ENCODE results near the gene DTNA.

DNA sequence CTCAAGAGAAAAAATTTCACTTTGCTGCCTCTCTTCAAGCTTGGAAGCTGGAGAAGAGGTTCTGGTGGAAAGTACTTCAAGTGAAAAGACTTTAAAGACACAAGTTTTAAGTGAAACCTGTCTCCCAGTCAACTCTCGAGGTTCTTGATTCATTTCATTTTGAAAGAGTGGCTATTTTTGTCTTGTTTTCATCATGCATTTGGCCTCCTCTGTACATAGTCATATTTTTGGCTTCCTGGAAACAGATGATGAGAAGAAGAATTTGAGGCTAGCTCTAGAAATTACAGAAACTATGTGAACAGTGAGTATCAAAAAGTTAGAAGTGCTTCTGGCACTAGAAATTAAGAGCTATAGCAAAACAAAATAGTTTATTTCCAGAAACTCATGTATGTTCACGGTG is 124.8 kb downstream of the DTNA start:
- TF ChIP-seq, protein P1, sequence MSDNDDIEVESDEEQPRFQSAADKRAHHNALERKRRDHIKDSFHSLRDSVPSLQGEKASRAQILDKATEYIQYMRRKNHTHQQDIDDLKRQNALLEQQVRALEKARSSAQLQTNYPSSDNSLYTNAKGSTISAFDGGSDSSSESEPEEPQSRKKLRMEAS (IDR thresholded peaks at IDR 0.05): no peak
- TF ChIP-seq EGR1 (IDR thresholded peaks at IDR 0.05) (no peak), REST (IDR thresholded peaks at IDR 0.05; ENCODE audit: low read depth) (no peak), RAD21 (IDR thresholded peaks at IDR 0.05; ENCODE audit: low read depth) (no peak), USF1 (IDR thresholded peaks at IDR 0.05) (no peak), EP300 (IDR thresholded peaks at IDR 0.05; ENCODE audit: borderline replicate concordance) (no peak), CEBPB (IDR thresholded peaks at IDR 0.05) (no peak)
